HG03159 (cell line): ENCODE data around the gene PET100.

Experiments used
- ATAC-seq: cut with Tn5 transposase; IDR thresholded peaks from one replicate; pipeline ENCODE4 v1.9.1; 2021; ENCODE audit warnings: mild to moderate bottlenecking, moderate library complexity; ENCODE audit not compliant: unreplicated experiment

PET100 gene

DNA sequence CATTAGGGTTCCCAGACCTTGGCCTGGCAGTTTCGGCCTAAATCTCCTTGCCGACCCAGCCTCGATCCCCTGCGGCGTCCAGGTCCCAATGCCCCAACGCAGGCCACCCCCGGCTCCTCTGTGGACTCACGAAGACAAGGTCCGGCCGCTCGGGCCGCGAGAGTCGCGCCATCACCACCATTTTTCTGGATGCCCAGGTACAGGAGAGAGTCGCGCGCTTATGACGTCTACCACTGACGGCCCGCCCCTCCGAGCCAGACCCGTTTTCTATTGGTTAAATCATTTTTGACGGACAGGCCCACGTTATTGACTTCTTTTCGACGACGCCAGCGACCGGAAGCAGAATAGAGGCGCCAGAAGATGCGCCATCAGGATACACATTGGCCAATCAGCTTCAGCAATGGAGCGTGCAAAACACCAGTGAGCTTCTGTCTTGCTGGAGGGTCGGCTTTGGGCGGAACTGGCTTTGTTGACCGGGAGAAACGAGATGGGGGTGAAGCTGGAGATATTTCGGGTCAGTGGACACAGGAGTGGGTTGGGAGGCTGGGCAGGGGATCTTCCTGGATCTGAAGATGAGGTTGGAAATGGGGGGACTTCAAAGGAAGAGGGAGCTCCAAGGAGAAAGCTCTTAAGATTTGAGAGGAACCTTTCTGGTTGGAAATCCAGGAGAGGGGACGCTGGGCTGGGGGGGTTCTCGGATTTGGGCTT, at the start of gene PET100, which contains the start of gene XAB2:
Gene PET100, plus strand, starts transcription at position 447 of the 708 bp plus-strand sequence. Its CDS starts 41 bp downstream, at position 488.
Gene XAB2, minus strand, starts transcription at position 199 of the 708 bp plus-strand sequence. Its CDS starts 18 bp downstream, at position 181.
- peak; percentile 88 for ATAC-seq

DNA sequence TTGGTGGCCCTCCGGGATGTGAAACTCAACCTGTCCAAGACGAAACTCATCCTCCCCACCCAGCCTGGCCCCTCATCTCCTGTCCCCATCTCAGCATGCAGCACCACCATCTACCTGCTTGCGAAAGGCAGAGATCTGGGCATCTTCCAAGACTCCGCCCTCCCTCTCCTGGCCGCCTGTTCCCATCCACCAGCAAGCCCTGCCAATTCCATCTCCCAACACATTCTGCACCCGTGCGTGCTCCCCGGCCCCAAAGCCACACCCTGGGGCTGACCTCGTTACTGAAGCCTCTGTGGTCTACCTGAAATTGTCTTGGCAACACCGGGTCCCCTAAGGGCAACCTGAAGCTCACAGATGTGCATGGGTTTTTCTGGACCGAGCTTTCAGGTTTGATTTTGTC, 47.1 kb upstream of the PET100 start:
- ATAC-seq = no peak

DNA sequence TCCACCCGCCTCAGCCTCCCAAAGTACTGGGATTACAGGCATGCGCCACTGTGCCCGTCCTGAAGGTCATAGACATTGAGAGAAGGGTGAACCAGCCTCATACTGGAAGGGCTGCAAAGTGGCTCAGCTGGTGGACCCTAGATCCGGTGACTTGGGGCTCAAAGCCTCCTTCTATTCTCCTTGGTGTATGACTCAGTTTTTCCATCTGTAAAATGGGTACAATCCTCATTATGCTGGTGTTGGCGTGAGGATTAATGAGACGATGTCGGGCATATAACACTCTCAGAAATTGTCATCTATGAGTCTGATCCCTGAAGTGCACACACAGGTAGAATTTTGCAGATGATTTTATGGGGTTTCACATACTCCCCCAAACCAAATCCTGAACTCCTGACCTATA, 39.8 kb upstream of the PET100 start:
- no peak for ATAC-seq

- ATAC-seq = no peak
Measured at GRCh38 chr19:7590256-7590655, 39.3 kb upstream of the PET100 start.

DNA sequence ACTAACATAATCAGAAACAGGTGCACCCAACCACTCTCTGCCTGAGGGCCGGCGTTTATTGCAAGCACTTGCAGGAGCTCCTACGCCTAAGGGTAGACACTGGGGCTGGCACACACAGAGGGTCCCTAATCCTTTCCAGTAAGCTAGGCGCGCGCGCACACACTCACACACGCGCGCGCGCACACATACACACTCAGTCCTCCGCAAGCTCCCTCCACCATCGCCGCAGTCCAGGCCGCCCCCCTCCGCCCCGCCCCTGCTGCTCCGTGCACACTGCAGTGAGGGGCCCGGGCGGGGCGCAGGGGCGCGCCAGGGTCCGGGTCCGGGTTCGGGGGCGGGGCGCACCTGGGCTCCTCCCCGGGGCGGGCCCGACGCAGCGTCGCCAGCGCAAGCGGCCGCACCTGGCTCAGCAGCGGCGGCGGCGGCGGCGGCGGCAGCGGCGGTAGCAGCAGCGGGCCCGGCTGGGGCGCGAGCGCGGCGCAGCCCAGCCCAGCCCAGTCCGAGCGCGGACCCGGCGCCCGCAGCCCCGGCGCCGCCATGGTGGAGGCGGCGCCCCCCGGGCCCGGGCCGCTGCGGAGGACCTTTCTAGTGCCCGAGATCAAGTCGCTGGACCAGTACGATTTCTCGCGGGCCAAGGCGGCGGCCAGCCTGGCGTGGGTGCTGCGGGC, 34.0 kb upstream of the PET100 start, which contains the start of gene CAMSAP3:
Gene CAMSAP3, plus strand, starts transcription at position 398 of the 668 bp plus-strand sequence. Its CDS starts 140 bp downstream, at position 538.
- ATAC-seq = no peak

DNA sequence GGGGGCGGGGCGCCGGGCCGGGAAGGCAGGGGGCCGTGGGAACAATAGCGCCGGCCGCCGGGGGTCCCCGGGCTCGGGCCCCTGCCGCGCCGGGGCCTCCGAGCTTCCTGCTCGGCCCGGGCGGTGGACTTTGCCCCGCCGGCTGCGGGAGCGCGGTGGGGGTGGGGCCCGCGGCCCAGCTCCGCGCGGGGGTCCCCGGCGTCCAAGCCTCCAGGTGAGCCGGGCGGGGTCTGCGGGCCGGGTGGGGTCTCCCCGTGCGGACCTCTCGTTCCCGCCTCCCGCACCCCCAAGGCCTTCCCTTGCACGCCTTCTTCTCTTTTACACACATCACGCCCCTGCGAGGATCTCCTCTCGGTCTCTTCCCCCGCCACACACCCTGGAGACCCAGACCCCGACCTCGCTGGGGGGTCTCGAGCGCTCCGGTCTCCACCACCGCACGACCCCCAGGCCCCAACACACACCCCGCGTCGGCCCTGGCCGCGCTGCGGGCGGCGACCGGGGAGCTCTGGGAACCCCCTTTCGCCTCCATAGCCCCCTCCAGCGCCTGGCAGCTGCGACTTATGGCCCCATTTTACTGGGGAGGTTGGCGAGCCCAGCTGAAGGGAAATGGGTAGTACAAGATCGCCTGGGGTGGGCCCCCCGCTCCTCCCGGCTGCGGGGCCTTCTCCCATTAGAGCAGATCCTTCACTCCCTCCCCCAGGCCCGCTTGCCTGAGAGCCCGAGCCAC, 33.2 kb upstream of the PET100 start:
- ATAC-seq = no peak

DNA sequence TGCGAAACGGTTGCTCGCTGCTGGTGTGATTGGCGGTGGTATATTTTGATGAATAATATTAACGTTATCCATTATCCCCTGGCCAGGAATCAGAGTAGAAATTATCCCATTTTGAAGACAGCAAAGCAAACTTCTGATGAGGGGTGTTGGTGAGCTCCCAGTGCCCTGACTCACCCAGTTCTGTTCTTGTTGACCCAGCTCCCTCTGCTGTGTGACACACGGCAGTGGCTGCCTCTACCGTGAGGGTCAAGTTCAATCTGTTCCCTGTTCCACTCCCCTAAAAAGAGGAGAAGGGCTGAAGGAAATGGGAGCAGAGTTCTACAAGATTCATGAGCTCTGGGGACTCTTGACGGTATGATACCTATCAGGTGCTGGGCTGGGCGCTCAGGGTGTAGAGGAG, 31.9 kb upstream of the PET100 start:
- ATAC-seq = no peak

DNA sequence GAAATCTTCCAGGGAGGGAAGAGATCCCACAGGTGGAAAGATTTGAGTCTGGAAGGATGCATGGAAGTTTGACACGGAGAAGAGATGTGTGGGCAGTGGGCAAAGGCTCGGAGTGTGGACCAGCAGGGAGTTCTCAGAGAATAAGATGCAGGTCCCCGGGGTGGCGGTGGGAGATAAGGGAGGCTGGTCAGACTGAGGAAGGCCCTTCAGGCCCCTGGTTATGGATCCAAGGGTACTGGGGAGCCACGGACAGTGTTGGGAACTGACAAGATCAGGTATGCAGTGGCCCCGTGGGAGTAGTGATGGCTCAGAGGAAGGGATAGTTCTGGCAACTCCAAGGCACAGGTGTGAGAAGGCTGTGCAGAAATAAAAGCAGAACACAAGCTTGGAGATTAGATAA, 31.4 kb upstream of the PET100 start:
- no peak for ATAC-seq

DNA sequence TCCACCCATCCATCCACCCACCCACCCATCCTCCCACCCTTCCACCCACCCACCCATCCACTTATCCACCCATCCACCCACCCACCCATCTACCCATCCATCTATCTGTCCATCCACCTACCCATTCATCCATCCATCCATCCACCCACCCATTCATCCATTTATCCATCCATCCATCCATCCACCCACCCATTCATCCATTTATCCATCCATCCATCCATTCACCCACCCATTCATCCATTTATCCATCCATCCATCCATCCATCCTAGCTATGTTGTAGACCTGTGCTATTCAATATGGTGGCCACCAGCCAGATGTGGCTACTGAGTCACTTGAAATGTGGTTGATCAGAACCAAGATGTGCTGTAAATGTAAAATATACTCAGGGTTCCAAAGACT, 28.9 kb upstream of the PET100 start:
- no peak for ATAC-seq

GRCh38 chr19:7602240-7602934, 27.2 kb upstream of the PET100 start:
- no peak for ATAC-seq

GRCh38 chr19:7602935-7603497, 26.6 kb upstream of the PET100 start:
- no peak for ATAC-seq

DNA sequence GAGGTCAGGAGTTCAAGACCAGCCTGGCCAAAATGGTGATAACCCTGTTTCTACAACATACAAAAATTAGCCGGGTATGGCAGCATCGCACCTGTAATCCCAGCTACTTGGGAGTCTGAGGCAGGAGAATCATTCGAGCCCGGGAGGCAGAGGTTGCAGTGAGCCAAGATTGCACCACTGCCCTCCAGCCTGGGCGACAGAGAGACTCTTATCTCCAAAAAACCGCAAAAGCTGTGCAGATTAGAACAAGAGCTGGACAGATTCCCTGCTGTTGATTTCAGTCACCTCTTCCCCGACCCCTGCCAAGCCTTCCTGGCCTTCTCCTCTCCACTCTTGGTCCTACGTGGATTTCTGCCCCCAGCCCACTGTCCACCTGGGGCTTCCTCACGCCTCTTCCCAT, 25.7 kb upstream of the PET100 start:
- no peak for ATAC-seq

DNA sequence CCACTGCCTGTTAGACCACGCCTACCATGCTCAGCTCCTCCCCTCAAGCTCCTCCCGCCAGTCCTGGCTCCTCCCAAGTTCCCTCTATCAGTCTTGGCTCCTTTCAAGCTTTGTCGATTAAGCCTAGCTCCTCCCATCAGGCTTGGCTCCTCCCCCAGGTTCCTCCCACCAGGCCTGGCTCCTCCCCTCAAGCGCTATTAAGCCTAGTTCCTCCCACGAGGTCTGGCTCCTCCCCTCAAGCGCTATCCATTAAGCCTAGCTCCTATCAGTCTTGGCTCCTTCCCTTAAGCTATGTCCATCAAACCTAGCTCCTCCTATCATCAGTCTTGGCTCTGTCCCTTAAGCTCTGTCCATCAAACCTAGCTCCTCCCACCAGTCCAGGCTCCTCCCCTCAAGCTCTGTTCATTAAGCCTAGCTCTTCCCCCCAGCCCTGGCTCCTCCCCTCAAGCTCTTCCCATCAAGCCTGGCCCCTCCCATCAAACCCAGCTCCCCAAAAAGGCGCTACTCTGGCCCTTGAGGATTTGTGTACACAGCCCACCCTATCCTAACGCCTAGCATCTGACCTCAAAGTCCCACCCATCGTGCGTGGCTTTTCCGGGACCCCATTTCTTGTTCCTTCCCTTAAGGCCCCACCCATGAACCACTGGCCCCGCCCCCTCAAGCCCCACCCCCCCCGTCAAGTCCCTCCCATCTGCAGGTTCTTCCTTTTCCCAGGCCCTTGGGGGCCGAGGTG, 23.9 kb upstream of the PET100 start:
- ATAC-seq = no peak

DNA sequence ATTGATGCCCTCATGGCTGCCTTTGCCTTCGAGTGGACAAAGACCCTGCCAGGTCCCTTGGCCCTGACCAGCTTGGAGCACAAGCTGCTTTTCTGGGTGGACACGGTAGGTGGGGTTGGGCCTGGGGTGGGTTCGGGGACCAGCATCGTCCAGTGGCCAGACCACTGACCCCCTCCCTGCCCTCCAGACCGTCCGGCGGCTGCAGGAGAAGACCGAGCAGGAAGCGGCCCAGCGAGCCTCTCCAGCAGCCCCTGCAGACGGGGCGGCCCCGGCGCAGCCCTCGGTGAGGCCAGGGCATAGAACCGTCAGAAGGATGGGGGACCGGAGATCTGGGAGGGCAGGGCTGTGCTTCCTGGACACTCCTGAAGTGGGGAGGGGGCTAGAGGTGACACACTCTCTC, 23.3 kb upstream of the PET100 start:
- no peak for ATAC-seq

DNA sequence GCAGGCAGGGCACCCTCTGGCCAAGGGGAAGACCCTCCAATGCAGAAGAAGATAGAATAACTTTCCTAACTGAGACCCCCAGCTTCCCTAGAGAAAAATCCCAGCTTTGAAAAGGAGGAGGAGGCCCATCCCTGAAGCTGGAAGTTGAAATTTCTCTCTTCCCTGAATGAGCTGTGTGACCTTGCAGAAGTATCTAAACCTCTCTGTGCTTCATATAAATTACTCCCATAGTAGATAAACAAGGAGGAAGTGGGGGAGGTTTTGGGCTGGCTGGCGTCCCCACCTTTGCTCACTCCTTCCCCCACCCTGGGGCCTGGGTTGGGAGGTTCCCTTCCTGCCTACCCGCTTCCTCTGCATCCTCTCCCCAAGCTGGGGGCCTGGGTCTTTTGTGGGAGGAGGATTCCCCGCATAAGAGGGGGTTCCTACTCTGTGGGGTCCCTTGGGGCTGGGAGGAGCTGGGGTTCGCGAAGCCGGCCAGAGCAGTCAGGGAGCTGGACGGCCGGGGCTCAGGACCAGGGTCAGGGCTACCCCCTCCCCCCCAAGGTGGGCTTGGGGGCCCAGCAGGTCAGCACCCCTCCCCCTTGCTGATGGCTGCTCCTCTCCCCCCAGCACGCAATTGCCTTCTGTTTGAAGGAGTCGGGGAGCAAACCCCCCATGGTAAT, 22.2 kb upstream of the PET100 start:
- ATAC-seq = no peak

GRCh38 chr19:7607874-7608560, 21.6 kb upstream of the PET100 start:
- ATAC-seq = no peak

DNA sequence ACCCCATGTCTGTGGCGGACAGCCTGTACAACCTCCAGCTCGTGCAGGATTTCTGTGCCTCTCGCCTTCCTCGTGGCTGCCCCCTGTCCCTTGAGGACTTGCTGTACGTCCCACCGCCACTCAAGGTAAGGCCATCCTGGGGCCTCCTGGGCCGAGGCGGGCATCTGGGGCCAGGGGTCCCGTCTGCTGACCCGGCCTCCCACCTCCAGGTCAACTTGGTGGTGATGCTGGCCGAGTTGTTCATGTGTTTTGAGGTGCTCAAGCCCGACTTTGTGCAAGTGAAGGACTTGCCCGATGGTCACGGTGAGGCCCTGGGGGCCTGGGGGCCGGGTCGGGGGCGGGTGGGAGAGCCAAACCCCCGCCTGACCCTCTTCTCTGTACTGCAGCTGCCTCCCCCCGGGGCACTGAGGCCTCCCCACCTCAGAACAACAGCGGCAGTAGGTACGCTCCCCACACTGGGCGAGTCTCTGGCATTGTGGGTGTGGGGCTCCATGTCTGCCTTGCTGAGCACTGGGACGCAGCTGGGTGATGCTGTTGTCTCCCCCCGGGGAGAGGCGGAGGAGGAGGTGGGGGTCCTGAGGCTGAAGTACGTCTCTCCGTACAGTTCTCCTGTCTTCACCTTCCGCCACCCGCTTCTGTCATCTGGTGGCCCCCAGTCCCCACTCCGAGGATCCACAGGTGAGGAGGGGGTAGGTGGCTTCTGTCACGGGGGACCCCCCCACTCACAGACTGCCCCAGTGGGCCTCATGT, 18.9 kb upstream of the PET100 start:
- ATAC-seq = no peak

GRCh38 chr19:7611541-7612279, 17.9 kb upstream of the PET100 start:
- no peak for ATAC-seq
